T-helper 1 cell treated with Interleukin-12 subunit alpha and Interleukin-12 subunit beta and Interleukin-4 antibody, amounts not matched to agents 30 ng/mL and 1 ng/mL, for 36 hours (primary cell): ENCODE results near the gene BICDL2. TPM values are rescaled to one million over a fixed set of nuclear protein-coding genes. Genes with fewer than 3 reads are reported as not detected.

ENCODE experiments used
- intact Hi-C: fragments of 100-400 bp; cut with micrococcal nuclease; formaldehyde crosslinking; loops from one replicate; pipeline ENCODE4 v1.15.1; 2024
- total RNA-seq: library from RNA; stranded (reverse); gene quantifications from 2 replicates; pipeline ENCODE4 v1.2.3, GENCODE V29; 2022

BICDL2 gene
- total RNA-seq, 1 donor from 2014 or later, result 0.51 TPM

- intact Hi-C loops, result loop anchor here (1.0 kb wide), 2 partner anchors 9 to 58 kb away; no protein-coding TSS in a partner anchor
Observed at GRCh38 chr16:3065742-3066439, 29.1 kb upstream of the BICDL2 start.

DNA sequence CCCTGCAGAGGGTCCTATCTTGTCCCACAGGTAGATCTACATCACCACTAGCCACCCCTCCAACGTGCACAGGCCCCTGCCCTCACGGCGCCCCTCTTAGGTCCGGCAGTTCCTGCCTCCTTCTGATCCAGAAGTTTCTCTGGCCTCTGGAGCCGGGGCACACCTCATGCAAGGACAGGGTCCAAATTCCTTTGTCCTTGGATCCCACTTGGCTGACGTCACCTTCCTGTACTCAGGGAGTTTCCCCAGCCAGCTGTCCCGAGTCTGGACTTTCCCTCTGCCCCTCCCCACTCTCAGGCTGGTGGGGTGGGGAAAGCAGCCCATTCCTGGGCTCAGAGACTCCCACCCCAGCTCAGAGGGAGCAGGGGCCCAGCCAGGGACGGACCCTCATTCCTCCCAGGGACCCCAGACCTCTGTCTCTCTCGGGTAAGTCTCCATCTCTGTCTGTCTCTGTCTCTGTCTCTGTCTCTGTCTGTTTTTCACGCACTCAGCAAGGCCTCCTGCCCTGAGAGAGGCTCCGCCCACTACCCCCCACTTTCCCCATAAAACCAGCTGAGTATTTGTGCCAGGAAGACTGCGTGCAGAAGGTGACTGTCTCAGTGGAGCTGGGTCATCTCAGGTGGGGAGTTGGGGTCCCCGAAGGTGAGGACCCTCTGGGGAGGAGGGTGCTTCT lies 28.5 kb upstream of the BICDL2 start, which contains the start of gene IL32:
TSS of gene IL32 (plus strand) at position 572 of the 673 bp plus-strand sequence. CDS start 172 bp downstream, outside the sequence.
- intact Hi-C loops, result loop anchor here (1.0 kb wide), 2 partner anchors 10 to 59 kb away; no protein-coding TSS in a partner anchor

GRCh38 chr16:3063625-3064386 lies 27.1 kb upstream of the BICDL2 start:
- intact Hi-C loops, result no loop called here

- intact Hi-C loops, result no loop called here
Observed at GRCh38 chr16:3062553-3062952, 25.8 kb upstream of the BICDL2 start.

- intact Hi-C loops, result no loop called here
Observed at GRCh38 chr16:3060339-3061127, 23.8 kb upstream of the BICDL2 start.

- intact Hi-C loops, result loop anchor here (1.0 to 10.0 kb wide), 9 partner anchors 15 to 1248 kb away; partner anchors contain the start of genes HCFC1R1, THOC6 and TNFRSF12A
Observed at GRCh38 chr16:3059723-3060242, 23.0 kb upstream of the BICDL2 start.

- intact Hi-C loops, result loop anchor here (1.0 to 10.0 kb wide), 9 partner anchors 16 to 1248 kb away; partner anchors contain the start of genes HCFC1R1, THOC6 and TNFRSF12A
Observed at GRCh38 chr16:3059041-3059722, 22.4 kb upstream of the BICDL2 start.

GRCh38 chr16:3058139-3059030 lies 21.6 kb upstream of the BICDL2 start:
- intact Hi-C loops, result loop anchor here (1.0 to 10.0 kb wide), 9 partner anchors 16 to 1249 kb away; partner anchors contain the start of genes HCFC1R1, THOC6 and TNFRSF12A

GRCh38 chr16:3057181-3058138 lies 20.7 kb upstream of the BICDL2 start:
- intact Hi-C loops, result loop anchor here (2.0 to 10.0 kb wide), 5 partner anchors 17 to 1250 kb away; partner anchors contain the start of genes HCFC1R1, THOC6 and TNFRSF12A

DNA sequence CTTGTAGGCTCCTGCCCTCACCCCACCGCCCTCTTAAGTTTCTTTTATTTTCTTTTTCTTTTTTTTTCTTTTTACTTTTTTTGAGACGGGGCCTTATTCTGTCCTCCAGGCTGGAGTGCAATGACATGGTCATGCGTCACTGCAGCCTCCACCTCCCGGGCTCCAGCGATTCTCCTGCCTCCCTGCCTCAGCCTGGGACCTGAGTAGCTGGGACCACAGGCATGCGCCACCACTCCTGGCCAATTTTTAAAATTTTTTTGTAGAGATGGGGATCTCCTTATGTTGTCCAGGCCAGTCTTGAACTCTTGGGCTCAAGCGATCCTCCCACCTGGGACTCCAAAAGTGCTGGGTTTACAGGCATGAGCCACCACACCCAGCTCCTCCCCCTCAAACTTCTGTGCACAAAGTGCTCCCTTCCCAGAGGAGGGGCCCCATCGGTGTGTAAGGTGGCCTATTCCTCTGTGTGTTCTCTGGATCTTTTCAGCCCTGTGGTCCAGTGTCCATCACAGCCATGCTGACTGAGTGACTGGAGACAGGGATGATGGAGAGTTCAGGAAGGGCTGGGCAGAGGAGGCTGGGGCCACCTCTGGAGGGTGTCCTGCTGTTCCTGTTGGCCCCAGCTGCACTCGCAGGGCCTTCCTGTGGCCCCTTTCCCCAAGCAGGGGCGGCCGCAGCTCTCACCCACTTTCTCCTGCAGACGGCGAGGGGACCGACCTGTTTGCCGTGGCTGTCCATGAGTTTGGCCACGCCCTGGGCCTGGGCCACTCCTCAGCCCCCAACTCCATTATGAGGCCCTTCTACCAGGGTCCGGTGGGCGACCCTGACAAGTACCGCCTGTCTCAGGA lies 19.8 kb upstream of the BICDL2 start:
- intact Hi-C loops, result loop anchor here (5.0 to 10.0 kb wide), 3 partner anchors 34 to 1251 kb away; partner anchors contain the start of genes HCFC1R1, THOC6 and TNFRSF12A

- intact Hi-C loops, result loop anchor here (1.0 to 10.0 kb wide), 4 partner anchors 9 to 1252 kb away; partner anchors contain the start of genes HCFC1R1, MMP25, THOC6 and TNFRSF12A
Observed at GRCh38 chr16:3055734-3056115, 19.0 kb upstream of the BICDL2 start.

- intact Hi-C loops, result loop anchor here (1.0 to 10.0 kb wide), 4 partner anchors 9 to 1252 kb away; partner anchors contain the start of genes HCFC1R1, MMP25, THOC6 and TNFRSF12A
Observed at GRCh38 chr16:3054965-3055733, 18.4 kb upstream of the BICDL2 start.

DNA sequence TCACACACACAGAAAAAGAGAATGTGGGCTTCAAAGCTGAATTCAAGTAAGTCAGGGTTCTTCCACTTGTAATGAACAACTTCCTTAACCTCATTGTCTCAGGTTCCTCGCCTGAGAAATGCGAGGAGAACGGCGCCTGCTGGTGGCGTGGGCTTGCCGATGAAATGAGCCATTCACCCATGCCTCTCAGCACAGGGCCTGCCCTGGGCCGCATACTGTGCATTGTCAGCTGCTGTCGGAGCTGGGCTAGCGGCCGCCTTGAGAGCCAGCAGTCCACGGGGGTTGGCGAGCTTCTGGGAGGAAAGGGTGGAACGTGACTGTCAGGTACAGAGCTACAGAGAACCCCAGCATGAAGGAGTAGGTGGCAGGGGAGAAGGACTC lies 16.6 kb upstream of the BICDL2 start:
- intact Hi-C loops, result loop anchor here (10.0 kb wide), 1 partner anchor 401 kb away; no protein-coding TSS in a partner anchor

DNA sequence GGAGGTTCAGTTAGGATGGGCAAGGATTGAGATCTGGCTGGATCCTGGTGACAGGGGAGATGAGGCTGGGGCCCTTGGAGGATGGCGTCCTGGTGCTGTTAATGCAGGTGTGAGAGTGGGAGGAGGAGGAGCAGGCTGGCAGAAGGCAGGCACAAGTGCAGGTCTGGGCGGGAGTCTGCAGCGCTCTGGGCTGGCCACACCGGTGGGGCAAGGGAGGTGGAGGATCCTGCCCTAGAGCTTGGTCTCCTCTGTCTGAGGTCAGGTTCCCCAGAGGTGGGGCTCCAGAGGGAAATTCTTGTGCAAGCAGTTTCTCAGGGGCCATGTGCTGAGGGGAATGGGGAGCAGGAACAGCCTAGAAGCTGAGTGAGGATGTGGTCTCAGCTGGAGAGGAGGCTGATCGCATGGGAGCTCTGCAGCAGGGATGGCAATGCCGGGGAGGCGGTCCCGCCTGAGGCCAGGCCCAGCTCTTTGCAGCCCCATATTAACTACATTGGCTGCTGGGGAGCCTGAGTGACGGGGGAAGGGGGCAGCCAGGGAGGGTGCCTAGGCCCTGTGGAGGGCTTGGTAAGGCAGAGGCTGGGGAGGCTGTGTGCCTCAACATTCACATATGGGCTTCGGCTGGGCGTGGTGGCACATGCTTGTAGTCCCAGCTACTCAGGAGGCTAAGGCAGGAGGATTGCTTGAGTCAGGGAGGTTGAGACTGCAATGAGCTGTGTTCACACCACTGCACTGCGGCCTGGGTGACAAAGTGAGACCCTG lies 16.0 kb upstream of the BICDL2 start:
- intact Hi-C loops, result loop anchor here (10.0 kb wide), 1 partner anchor 402 kb away; no protein-coding TSS in a partner anchor

DNA sequence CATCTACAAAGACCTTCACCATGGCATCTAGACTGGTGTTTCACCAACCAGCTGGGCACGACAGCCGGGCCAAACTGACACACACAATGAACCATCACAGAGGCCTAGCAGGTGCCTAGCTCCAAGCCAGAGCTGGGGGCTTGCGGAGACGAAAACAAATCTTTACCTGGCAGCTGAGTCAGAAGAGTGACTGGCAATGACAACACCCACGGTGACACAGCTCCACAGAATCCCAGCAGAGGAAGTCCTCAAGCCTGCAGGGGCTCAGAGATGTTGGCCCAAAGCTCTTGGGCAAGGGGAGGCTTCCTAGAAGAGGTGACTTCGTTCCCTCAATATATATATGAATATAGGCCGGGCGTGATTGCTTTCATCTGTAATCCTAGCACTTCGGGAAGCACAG lies 14.8 kb upstream of the BICDL2 start:
- intact Hi-C loops, result loop anchor here (10.0 kb wide), 1 partner anchor 403 kb away; no protein-coding TSS in a partner anchor
